Astrocyte of the hippocampus (primary cell): ENCODE data around the gene JTB.
A peak's percentile ranks its signal among the peaks of the same experiment; 100 is the strongest.

Experiments
- DNase-seq: peaks from one replicate; pipeline ENCODE4 v3.0.0; 2011; ENCODE audit warnings: low read depth, low spot score

JTB gene

GRCh38 chr1:153954826-153955225 is 22.6 kb downstream of the JTB start:
- no peak for DNase-seq

GRCh38 chr1:153953859-153954365 is 23.6 kb downstream of the JTB start:
- no peak for DNase-seq

- no peak for DNase-seq
These were observed 25.7 kb downstream of the JTB start for GRCh38 chr1:153951801-153952200.

GRCh38 chr1:153951183-153951582 is 26.3 kb downstream of the JTB start:
- no peak for DNase-seq

GRCh38 chr1:153946622-153947241 is 30.7 kb downstream of the JTB start, which contains the start of gene DENND4B:
Gene DENND4B (minus strand): TSS chr1:153946718. CDS start chr1:153944374, 2,344 bp downstream.
- peak; percentile 92 for DNase-seq

- DNase-seq, result peak; percentile 81
These were observed 31.5 kb downstream of the JTB start for GRCh38 chr1:153945795-153946621.

GRCh38 chr1:153945131-153945794 is 32.2 kb downstream of the JTB start:
- peak; percentile 62 for DNase-seq

- DNase-seq, result no peak
These were observed 32.7 kb downstream of the JTB start for GRCh38 chr1:153944827-153945117.

GRCh38 chr1:153944005-153944826 is 33.3 kb downstream of the JTB start:
- DNase-seq, result no peak

- no peak for DNase-seq
These were observed 34.5 kb downstream of the JTB start for GRCh38 chr1:153942766-153943549.

- no peak for DNase-seq
These were observed 35.4 kb downstream of the JTB start for GRCh38 chr1:153941826-153942725.

GRCh38 chr1:153940756-153941155 is 36.7 kb downstream of the JTB start:
- DNase-seq, result no peak

- no peak for DNase-seq
These were observed 38.0 kb downstream of the JTB start for GRCh38 chr1:153939476-153939875.

- DNase-seq, result no peak
These were observed 38.5 kb downstream of the JTB start for GRCh38 chr1:153938996-153939395.

GRCh38 chr1:153937331-153937730 is 40.1 kb downstream of the JTB start:
- no peak for DNase-seq

GRCh38 chr1:153936011-153936802 is 41.3 kb downstream of the JTB start:
- DNase-seq, result no peak

- no peak for DNase-seq
These were observed 42.7 kb downstream of the JTB start for GRCh38 chr1:153934746-153935145.

- no peak for DNase-seq
These were observed 43.5 kb downstream of the JTB start for GRCh38 chr1:153933955-153934354.

- no peak for DNase-seq
These were observed 44.0 kb downstream of the JTB start for GRCh38 chr1:153933430-153933829.
